GM21737 (cell line): ENCODE results near the gene SHISA5.

ENCODE experiments used
- ATAC-seq: cut with Tn5 transposase; IDR thresholded peaks from one replicate; pipeline ENCODE4 v1.9.1; 2021; ENCODE audit warnings: mild to moderate bottlenecking, moderate library complexity; ENCODE audit not compliant: unreplicated experiment

The SHISA5 gene

DNA sequence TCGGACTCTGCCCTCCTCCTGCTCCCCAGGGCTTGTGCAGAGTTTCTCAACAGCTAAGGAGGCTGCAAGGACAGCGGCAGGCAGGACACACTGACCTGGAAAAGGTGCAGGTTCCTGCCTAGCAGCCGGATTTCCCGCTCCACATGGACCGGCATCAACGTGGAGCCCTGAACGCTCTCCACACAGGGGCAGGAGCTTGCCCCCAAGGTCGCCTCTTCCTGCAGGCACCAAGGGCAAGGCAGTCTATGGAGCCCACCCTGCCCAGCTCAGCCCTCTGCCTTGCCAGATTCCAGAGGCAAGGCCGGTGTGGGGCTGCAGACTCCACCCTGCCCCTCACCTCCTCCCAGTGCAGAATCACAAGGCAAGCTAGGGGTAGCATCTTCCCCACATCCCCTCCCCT, 84.8 kb downstream of the SHISA5 start:
- ATAC-seq: no peak

DNA sequence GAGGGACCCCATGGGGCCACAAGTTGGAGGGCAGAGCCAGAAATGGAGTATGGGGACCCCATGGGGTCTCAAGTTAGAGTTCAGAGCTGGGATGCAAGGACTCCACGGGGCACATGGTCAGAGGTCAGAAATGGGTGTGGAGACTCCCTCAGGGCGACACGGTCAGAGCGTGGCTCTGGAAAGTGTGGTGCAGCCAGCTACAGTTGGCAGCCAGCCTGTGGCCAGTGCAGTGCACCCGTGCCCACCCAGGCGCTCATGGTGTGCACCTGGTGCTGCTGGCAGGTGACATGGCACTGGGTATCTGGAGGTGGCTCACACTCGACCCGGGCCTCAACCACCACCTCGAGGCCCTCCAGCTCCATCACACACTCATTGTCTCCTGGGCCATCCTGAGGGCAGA, 85.3 kb downstream of the SHISA5 start:
- no peak for ATAC-seq

DNA sequence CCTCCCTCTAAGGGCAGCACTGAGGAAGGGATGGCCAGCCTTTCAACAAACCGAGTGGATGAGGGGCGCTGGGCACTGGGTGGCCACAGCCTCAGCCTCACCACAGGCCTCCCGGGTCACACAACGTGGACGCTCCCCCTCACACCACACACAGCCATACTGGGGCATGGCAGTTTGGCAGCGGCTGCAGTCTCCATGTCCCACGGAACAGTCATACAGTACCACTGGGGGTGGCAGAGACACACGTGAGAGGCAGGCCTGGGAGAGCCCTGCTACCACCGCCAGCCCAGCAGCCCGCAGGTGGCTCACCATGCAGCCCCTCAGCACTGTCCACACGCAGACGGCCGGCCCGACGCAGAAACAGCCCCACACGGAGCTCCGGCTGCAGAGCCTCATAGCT, 85.8 kb downstream of the SHISA5 start:
- ATAC-seq: no peak
